SK-N-SH (cell line): ENCODE data around the gene NEK2. TPM values are rescaled to one million over a fixed set of nuclear protein-coding genes. Genes with fewer than 3 reads are reported as not detected.

Experiments used
- ELF1 ChIP-seq: IDR thresholded peaks from 2 replicates; pipeline ENCODE4 v1.4.0; 2012
- EZH2phosphoT487 ChIP-seq: fragments of 200-600 bp; sonication (generic); IDR thresholded peaks from 2 replicates; pipeline ENCODE4 v1.6.1; 2017; ENCODE audit warnings: low read depth, mixed run types, mild to moderate bottlenecking, antibody characterized with exemption, moderate library complexity, borderline replicate concordance
- FOSL2 ChIP-seq: IDR thresholded peaks from 2 replicates; pipeline ENCODE4 v1.4.0; 2012; ENCODE audit warnings: low read depth, mild to moderate bottlenecking, moderate library complexity, borderline replicate concordance
- FOXJ3 ChIP-seq: sonication (generic); formaldehyde crosslinking; IDR thresholded peaks from 2 replicates; pipeline ENCODE4 v1.5.1; 2020; ENCODE audit warnings: mild to moderate bottlenecking, missing genetic modification reagents
- GATA2 ChIP-seq: sonication (generic); formaldehyde crosslinking; IDR thresholded peaks from 2 replicates; pipeline ENCODE4 v1.5.0; 2020; ENCODE audit warnings: mild to moderate bottlenecking, missing genetic modification reagents
- MEF2A ChIP-seq: IDR thresholded peaks from 2 replicates; pipeline ENCODE4 v1.4.0; 2012; ENCODE audit warnings: low read depth, borderline replicate concordance
- NFIC ChIP-seq: IDR thresholded peaks from 2 replicates; pipeline ENCODE4 v1.4.0; 2012; ENCODE audit warnings: borderline replicate concordance
- NRF1 ChIP-seq: IDR thresholded peaks from 2 replicates; pipeline ENCODE4 v1.6.1; 2012; ENCODE audit warnings: low read depth, mild to moderate bottlenecking, low read length
- RAD21 ChIP-seq: IDR thresholded peaks from 2 replicates; pipeline ENCODE4 v1.6.1; 2012; ENCODE audit warnings: mild to moderate bottlenecking, low read length
- TAF1 ChIP-seq: IDR thresholded peaks from 2 replicates; pipeline ENCODE4 v1.6.1; 2012; ENCODE audit warnings: low read depth, mild to moderate bottlenecking, low read length, moderate library complexity, borderline replicate concordance
- TCF12 ChIP-seq: IDR thresholded peaks from 2 replicates; pipeline ENCODE4 v1.4.0; 2012
- TEAD4 ChIP-seq: IDR thresholded peaks from 2 replicates; pipeline ENCODE4 v1.4.0; 2012; ENCODE audit warnings: mild to moderate bottlenecking, borderline replicate concordance; ENCODE audit not compliant: insufficient read depth
- YY1 ChIP-seq: IDR thresholded peaks from 2 replicates; pipeline ENCODE4 v1.4.0; 2012; ENCODE audit warnings: low read depth, mild to moderate bottlenecking
- polyA plus RNA-seq, 3 experiments: library from polyadenylated mRNA; depleted of rRNA; stranded (reverse); fragments of >200 nt; gene quantifications; 2 replicates each; pipeline ENCODE4 v1.2.3, GENCODE V29; 2012
- TF ChIP-seq, protein P1 (sequence below): IDR thresholded peaks from 2 replicates; pipeline ENCODE4 v1.4.0; 2012; ENCODE audit warnings: low read depth, borderline replicate concordance
- TF ChIP-seq, protein P2 (sequence below): fragments of 150-350 bp; IDR thresholded peaks from 2 replicates; pipeline ENCODE4 v1.6.1; 2016; ENCODE audit warnings: mild to moderate bottlenecking, low read depth, low read length
- TF ChIP-seq, protein P3 (sequence below): IDR thresholded peaks from 2 replicates; pipeline ENCODE4 v1.4.0; 2012; ENCODE audit warnings: low read depth, borderline replicate concordance
- TF ChIP-seq, protein P4 (sequence below): IDR thresholded peaks from 2 replicates; pipeline ENCODE4 v1.4.0; 2012; ENCODE audit warnings: low read depth
- TF ChIP-seq, protein P5 (sequence below): IDR thresholded peaks from 2 replicates; pipeline ENCODE4 v1.6.1; 2012; ENCODE audit warnings: mild to moderate bottlenecking, low read depth, low read length, moderate library complexity

NEK2 gene
- polyA plus RNA-seq, 1 of the 3 experiments (the other 2 are of a cell fraction) = 9.4 TPM

DNA sequence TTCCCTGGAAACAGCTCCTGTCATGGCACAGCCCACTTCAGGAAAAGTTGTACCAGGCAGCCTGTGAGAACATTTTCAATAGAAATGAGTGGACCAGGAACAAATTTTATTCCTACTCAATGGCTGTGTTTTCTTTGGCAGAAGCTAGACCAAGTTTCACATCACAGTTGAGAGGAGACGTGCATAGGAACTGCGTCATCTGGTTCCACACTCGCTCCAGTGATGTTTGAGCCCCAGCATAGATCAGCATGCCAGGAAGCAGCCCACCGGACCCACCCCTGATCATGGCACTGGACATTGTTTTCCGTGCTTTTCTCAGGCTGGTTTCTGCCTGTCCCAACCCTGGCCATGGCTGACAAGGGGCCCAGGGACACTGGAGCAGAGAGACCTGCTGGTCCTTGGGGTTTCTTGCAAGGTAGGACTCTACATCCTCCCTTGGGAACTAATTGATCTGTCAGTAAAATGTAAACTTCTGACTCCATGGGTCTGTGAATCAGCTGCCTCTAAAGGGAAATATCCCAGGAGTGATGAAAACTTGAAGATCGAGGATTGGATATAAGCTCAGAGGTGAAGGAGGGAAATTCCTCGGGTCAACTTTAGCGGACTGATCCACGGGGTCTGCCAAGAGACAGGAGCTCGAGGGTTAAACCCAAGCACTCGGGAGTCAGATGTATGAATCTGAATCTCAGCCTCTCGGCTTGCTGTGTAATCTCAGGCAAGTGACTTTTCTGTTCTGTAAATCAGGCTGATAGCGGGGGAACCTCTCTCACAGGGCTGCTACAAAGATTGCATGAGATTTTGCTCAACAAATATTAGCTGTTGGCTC, 35.7 kb downstream of the NEK2 start (continued):
- TF ChIP-seq, protein P1, sequence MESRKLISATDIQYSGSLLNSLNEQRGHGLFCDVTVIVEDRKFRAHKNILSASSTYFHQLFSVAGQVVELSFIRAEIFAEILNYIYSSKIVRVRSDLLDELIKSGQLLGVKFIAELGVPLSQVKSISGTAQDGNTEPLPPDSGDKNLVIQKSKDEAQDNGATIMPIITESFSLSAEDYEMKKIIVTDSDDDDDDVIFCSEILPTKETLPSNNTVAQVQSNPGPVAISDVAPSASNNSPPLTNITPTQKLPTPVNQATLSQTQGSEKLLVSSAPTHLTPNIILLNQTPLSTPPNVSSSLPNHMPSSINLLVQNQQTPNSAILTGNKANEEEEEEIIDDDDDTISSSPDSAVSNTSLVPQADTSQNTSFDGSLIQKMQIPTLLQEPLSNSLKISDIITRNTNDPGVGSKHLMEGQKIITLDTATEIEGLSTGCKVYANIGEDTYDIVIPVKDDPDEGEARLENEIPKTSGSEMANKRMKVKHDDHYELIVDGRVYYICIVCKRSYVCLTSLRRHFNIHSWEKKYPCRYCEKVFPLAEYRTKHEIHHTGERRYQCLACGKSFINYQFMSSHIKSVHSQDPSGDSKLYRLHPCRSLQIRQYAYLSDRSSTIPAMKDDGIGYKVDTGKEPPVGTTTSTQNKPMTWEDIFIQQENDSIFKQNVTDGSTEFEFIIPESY = 0 out of 2 replicates have a peak, but pooled peaks have one; percentile 16
- TF ChIP-seq YY1 (no peak), NRF1 (no peak), RAD21 (no peak), NFIC (peak; percentile 90), EZH2phosphoT487 (no peak), TCF12 (peak; percentile 64), FOXJ3 (CRISPR knock-in tag) (no peak), ELF1 (0 out of 2 replicates have a peak, but pooled peaks have one; percentile 3), TEAD4 (no peak; the same call in 1 of the 2 replicates), GATA2 (CRISPR knock-in tag) (no peak), MEF2A (no peak), FOSL2 (peak; percentile 61; the same call in 1 of the 2 replicates), TAF1 (no peak)
- TF ChIP-seq, protein P2, sequence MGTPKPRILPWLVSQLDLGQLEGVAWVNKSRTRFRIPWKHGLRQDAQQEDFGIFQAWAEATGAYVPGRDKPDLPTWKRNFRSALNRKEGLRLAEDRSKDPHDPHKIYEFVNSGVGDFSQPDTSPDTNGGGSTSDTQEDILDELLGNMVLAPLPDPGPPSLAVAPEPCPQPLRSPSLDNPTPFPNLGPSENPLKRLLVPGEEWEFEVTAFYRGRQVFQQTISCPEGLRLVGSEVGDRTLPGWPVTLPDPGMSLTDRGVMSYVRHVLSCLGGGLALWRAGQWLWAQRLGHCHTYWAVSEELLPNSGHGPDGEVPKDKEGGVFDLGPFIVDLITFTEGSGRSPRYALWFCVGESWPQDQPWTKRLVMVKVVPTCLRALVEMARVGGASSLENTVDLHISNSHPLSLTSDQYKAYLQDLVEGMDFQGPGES = no peak
- TF ChIP-seq, protein P3, sequence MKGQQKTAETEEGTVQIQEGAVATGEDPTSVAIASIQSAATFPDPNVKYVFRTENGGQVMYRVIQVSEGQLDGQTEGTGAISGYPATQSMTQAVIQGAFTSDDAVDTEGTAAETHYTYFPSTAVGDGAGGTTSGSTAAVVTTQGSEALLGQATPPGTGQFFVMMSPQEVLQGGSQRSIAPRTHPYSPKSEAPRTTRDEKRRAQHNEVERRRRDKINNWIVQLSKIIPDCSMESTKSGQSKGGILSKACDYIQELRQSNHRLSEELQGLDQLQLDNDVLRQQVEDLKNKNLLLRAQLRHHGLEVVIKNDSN = no peak
- TF ChIP-seq, protein P4, sequence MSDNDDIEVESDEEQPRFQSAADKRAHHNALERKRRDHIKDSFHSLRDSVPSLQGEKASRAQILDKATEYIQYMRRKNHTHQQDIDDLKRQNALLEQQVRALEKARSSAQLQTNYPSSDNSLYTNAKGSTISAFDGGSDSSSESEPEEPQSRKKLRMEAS = peak; percentile 50; the same call in 1 of the 2 replicates
- TF ChIP-seq, protein P5, sequence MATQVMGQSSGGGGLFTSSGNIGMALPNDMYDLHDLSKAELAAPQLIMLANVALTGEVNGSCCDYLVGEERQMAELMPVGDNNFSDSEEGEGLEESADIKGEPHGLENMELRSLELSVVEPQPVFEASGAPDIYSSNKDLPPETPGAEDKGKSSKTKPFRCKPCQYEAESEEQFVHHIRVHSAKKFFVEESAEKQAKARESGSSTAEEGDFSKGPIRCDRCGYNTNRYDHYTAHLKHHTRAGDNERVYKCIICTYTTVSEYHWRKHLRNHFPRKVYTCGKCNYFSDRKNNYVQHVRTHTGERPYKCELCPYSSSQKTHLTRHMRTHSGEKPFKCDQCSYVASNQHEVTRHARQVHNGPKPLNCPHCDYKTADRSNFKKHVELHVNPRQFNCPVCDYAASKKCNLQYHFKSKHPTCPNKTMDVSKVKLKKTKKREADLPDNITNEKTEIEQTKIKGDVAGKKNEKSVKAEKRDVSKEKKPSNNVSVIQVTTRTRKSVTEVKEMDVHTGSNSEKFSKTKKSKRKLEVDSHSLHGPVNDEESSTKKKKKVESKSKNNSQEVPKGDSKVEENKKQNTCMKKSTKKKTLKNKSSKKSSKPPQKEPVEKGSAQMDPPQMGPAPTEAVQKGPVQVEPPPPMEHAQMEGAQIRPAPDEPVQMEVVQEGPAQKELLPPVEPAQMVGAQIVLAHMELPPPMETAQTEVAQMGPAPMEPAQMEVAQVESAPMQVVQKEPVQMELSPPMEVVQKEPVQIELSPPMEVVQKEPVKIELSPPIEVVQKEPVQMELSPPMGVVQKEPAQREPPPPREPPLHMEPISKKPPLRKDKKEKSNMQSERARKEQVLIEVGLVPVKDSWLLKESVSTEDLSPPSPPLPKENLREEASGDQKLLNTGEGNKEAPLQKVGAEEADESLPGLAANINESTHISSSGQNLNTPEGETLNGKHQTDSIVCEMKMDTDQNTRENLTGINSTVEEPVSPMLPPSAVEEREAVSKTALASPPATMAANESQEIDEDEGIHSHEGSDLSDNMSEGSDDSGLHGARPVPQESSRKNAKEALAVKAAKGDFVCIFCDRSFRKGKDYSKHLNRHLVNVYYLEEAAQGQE = no peak
- TF ChIP-seq, all 33 proteins: peak for 11
